ENCODE measurements around the gene MSRB1. TPM values are rescaled to one million over a fixed set of nuclear protein-coding genes. Genes with fewer than 3 reads are reported as not detected.

The MSRB1 gene
- total and polyA plus RNA-seq, 4 donors, result 32.2 to 169 (median 98.0) TPM

DNA sequence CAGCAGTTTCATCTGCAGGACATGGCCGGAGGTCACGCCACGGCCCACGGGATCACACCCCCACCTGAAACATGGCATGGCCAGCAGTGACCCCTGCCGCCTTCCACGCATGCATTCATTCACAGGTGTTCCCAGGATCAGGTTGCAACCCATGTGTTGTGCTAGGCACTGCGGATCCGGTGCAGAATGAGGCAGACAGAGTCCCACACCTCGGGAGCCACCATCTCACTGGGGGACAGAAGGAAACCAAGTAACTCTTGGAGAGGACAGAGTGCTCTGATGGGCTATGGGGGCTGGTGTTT is 4.3 kb upstream of the MSRB1 start:
- Histone ChIP-seq H3K4me1 (ENCODE audit: control insufficient read depth in 4 of 4, insufficient read depth in 4 of 4, low read length in 3 of 4) (peaks cover 0 to 11% (median 4%) of the 10 kb centered on the region in 4 donors), H3K27ac (ENCODE audit: low read depth in 1 of 2, low read length in 2 of 2) (no peak overlapping the region), H3K36me3 (ENCODE audit: control insufficient read depth in 4 of 4, insufficient read depth in 3 of 4, low read depth in 1 of 4, low read length in 3 of 4) (no peaks in the 10 kb centered on the region), H3K4me3 (ENCODE audit: low read depth in 1 of 3, low read length in 3 of 3) (no peak overlapping the region), H3K9ac (ENCODE audit: low read depth in 1 of 2, low read length in 2 of 2) (no peak overlapping the region), H3K27me3 (ENCODE audit: control insufficient read depth in 4 of 4, insufficient read depth in 4 of 4, low read length in 3 of 4) (no peaks in the 10 kb centered on the region), H3K9me3 (ENCODE audit: control insufficient read depth in 4 of 4, low read length in 3 of 4) (no peaks in the 10 kb centered on the region)
- WGBS, result 95% methylated on average over 9 of the region's 9 CpGs
- no peak for DNase-seq (ENCODE audit: low spot score)
- no peak for TF ChIP-seq HNF4G (IDR thresholded peaks at IDR 0.05)
- no peak for TF ChIP-seq SP1 (IDR thresholded peaks at IDR 0.05)
- TF ChIP-seq, protein P1, sequence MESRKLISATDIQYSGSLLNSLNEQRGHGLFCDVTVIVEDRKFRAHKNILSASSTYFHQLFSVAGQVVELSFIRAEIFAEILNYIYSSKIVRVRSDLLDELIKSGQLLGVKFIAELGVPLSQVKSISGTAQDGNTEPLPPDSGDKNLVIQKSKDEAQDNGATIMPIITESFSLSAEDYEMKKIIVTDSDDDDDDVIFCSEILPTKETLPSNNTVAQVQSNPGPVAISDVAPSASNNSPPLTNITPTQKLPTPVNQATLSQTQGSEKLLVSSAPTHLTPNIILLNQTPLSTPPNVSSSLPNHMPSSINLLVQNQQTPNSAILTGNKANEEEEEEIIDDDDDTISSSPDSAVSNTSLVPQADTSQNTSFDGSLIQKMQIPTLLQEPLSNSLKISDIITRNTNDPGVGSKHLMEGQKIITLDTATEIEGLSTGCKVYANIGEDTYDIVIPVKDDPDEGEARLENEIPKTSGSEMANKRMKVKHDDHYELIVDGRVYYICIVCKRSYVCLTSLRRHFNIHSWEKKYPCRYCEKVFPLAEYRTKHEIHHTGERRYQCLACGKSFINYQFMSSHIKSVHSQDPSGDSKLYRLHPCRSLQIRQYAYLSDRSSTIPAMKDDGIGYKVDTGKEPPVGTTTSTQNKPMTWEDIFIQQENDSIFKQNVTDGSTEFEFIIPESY (IDR thresholded peaks at IDR 0.05), result no peak
- TF ChIP-seq TAF1 (conservative IDR thresholded peaks at IDR 0.05), result no peak
- no peak for TF ChIP-seq HNF4A (conservative IDR thresholded peaks at IDR 0.05)
- TF ChIP-seq MAX (IDR thresholded peaks at IDR 0.05), result no peak
- no peak for TF ChIP-seq CTCF (IDR thresholded peaks at IDR 0.05; ENCODE audit: low read depth, low read length, missing input control)
- no peak for TF ChIP-seq JUND (IDR thresholded peaks at IDR 0.05)
- TF ChIP-seq RAD21 (IDR thresholded peaks at IDR 0.05), result no peak
- TF ChIP-seq, protein P2, sequence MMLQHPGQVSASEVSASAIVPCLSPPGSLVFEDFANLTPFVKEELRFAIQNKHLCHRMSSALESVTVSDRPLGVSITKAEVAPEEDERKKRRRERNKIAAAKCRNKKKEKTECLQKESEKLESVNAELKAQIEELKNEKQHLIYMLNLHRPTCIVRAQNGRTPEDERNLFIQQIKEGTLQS (IDR thresholded peaks at IDR 0.05), result no peak
- no peak for TF ChIP-seq FOXA1 (IDR thresholded peaks at IDR 0.05)

GRCh38 chr16:1946495-1947368 is 3.7 kb upstream of the MSRB1 start:
- no peak overlapping the region for H3K9ac ChIP-seq (ENCODE audit: low read depth in 1 of 2, low read length in 2 of 2)
- WGBS, result 90% methylated on average over 38 of the region's 38 CpGs

More at GRCh38 chr16:1946495-1947368, 3.7 kb upstream of the MSRB1 start:
- no peak for DNase-seq (ENCODE audit: low spot score)
- Histone ChIP-seq H3K27me3 (ENCODE audit: control insufficient read depth in 4 of 4, insufficient read depth in 4 of 4, low read length in 3 of 4) (no peaks in the 10 kb centered on the region), H3K36me3 (ENCODE audit: control insufficient read depth in 4 of 4, insufficient read depth in 3 of 4, low read depth in 1 of 4, low read length in 3 of 4) (no peaks in the 10 kb centered on the region), H3K9me3 (ENCODE audit: control insufficient read depth in 4 of 4, low read length in 3 of 4) (no peaks in the 10 kb centered on the region), H3K27ac (ENCODE audit: low read depth in 1 of 2, low read length in 2 of 2) (no peak overlapping the region), H3K4me1 (ENCODE audit: control insufficient read depth in 4 of 4, insufficient read depth in 4 of 4, low read length in 3 of 4) (peaks cover 0 to 17% (median 9%) of the 10 kb centered on the region in 4 donors), H3K4me3 (ENCODE audit: low read depth in 1 of 3, low read length in 3 of 3) (no peak overlapping the region)
- no peak for TF ChIP-seq EGR1 (IDR thresholded peaks at IDR 0.05; ENCODE audit: low read depth in 2 of 2)
- TF ChIP-seq TAF1 (conservative IDR thresholded peaks at IDR 0.05), result no peak
- no peak for TF ChIP-seq MAX (IDR thresholded peaks at IDR 0.05)
- no peak for TF ChIP-seq JUND (IDR thresholded peaks at IDR 0.05)
- no peak for TF ChIP-seq GABPA (IDR thresholded peaks at IDR 0.05 in 1 of 2, conservative IDR thresholded peaks at IDR 0.05 in 1 of 2)
- no peak for TF ChIP-seq RXRA (IDR thresholded peaks at IDR 0.05)
- TF ChIP-seq RAD21 (IDR thresholded peaks at IDR 0.05), result no peak
- no peak for TF ChIP-seq HNF4A (conservative IDR thresholded peaks at IDR 0.05)
- TF ChIP-seq, protein P2 (IDR thresholded peaks at IDR 0.05), result no peak
